Transverse colon (tissue), 4 donors: ENCODE results near the gene NCOA3. TPM values are rescaled to one million over a fixed set of nuclear protein-coding genes. Genes with fewer than 3 reads are reported as not detected.
"Not testable (repeated sequence)": the region's sequence is repeated elsewhere in the genome, so short reads cannot be mapped to it uniquely, and the experiment has no call there.

Experiments
- DNase-seq: peaks from one replicate; pipeline ENCODE4 v3.0.0-alpha.2; 2019
- H3K27ac ChIP-seq, 4 donors: fragments of 200-600 bp; sonication (generic); 2 replicates each; pipeline ENCODE4 v1.5.1; 2016 to 2018; ENCODE audit warnings: inconsistent platforms in 4 of 4
- H3K27me3 ChIP-seq: fragments of 200-600 bp; sonication (generic); 2 replicates; pipeline ENCODE4 v1.5.1; 2017; ENCODE audit warnings: inconsistent platforms
- H3K36me3 ChIP-seq, 4 donors: fragments of 200-600 bp; sonication (generic); 2 replicates each; pipeline ENCODE4 v1.5.1; 2017 to 2019; ENCODE audit warnings: inconsistent platforms in 4 of 4
- H3K4me1 ChIP-seq, 4 donors: fragments of 200-600 bp; sonication (generic); 2 replicates each; pipeline ENCODE4 v1.5.1; 2017 to 2020; ENCODE audit warnings: inconsistent platforms in 4 of 4
- H3K4me3 ChIP-seq, 4 donors: fragments of 200-600 bp; sonication (generic); 1 replicate in 1 of 4; 2 replicates in 3 of 4; pipeline versions ENCODE4 v1.5.1 to v1.6.1; 2017 to 2019; ENCODE audit warnings: inconsistent platforms in 4 of 4
- H3K9me3 ChIP-seq, 2 donors: fragments of 200-600 bp; sonication (generic); 2 replicates each; pipeline ENCODE4 v1.5.1; 2017 to 2019; ENCODE audit warnings: inconsistent platforms in 2 of 2
- EP300 ChIP-seq: sonication (generic); formaldehyde crosslinking; IDR thresholded peaks from one replicate; pipeline ENCODE4 v1.6.1; 2017; ENCODE audit warnings: antibody characterized with exemption, low read depth
- POLR2A ChIP-seq: fragments of 450-650 bp; IDR thresholded peaks from one replicate; pipeline ENCODE4 v1.6.1; 2016; ENCODE audit warnings: antibody characterized with exemption, mild to moderate bottlenecking, moderate library complexity
- POLR2AphosphoS5 ChIP-seq, 3 donors: sonication (generic); formaldehyde crosslinking; IDR thresholded peaks; one replicate each; pipeline ENCODE4 v1.6.1; 2016; ENCODE audit warnings: antibody characterized with exemption in 3 of 3
- WGBS, 2 donors: methylation state at CpG; one replicate each; pipeline ENCODE4 v1.1.5; 2018; ENCODE audit warnings: low coverage in 1 of 2; 5-methylcytosine and 5-hydroxymethylcytosine counted together
- in situ Hi-C, 4 donors: fragments of 200-750 bp; cut with MboI; loops; one replicate each; pipeline versions ENCODE4 v1.15.0 to v1.15.1; 2017; ENCODE audit warnings: low sequenced_read_pairs in 3 of 4, low pct_ligation_motif_present in 1 of 4, low pct_unique_long_range_greater_than_20kb in 1 of 4
- intact Hi-C: fragments of 100-400 bp; cut with DNase I; formaldehyde crosslinking; loops from one replicate; pipeline ENCODE4 v1.15.1; 2023; ENCODE audit warnings: low total_unique reads
- total RNA-seq, 4 donors: library from RNA; depleted of rRNA; stranded (reverse); fragments of >200 nt; gene quantifications; one replicate each; pipeline ENCODE4 v1.1.0, GENCODE V29; 2016
- TF ChIP-seq, protein P1 (sequence below), 5 experiments: fragments of 200-600 bp in 3 of 5; fragments of 450-650 bp in 2 of 5; sonication (generic) in 3 of 5; IDR thresholded peaks; 1 replicate in 2 of 5; 2 replicates in 3 of 5; pipeline ENCODE4 v1.5.1; 2016 to 2017; ENCODE audit warnings: antibody characterized with exemption in 5 of 5, inconsistent platforms in 3 of 5, mild to moderate bottlenecking in 2 of 5, moderate library complexity in 1 of 5

NCOA3 gene
- total RNA-seq, 4 donors from 2014 or later: 9.2 to 39.1 (median 22.3) TPM

- 93% methylated on average over 6 to 8 of the region's 8 CpGs for WGBS, 2 donors
- no peaks in the 10 kb centered on the region for H3K27me3 ChIP-seq
- no peaks in the 10 kb centered on the region for H3K36me3 ChIP-seq
- no peak overlapping the region for H3K27ac ChIP-seq
- no peak for TF ChIP-seq POLR2A
- no peak for TF ChIP-seq EP300
- TF ChIP-seq, protein P1, sequence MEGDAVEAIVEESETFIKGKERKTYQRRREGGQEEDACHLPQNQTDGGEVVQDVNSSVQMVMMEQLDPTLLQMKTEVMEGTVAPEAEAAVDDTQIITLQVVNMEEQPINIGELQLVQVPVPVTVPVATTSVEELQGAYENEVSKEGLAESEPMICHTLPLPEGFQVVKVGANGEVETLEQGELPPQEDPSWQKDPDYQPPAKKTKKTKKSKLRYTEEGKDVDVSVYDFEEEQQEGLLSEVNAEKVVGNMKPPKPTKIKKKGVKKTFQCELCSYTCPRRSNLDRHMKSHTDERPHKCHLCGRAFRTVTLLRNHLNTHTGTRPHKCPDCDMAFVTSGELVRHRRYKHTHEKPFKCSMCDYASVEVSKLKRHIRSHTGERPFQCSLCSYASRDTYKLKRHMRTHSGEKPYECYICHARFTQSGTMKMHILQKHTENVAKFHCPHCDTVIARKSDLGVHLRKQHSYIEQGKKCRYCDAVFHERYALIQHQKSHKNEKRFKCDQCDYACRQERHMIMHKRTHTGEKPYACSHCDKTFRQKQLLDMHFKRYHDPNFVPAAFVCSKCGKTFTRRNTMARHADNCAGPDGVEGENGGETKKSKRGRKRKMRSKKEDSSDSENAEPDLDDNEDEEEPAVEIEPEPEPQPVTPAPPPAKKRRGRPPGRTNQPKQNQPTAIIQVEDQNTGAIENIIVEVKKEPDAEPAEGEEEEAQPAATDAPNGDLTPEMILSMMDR (IDR thresholded peaks at IDR 0.05): no peak
- no peak for TF ChIP-seq POLR2AphosphoS5 (IDR thresholded peaks at IDR 0.05)
- intact Hi-C loops (no loop called here), in situ Hi-C loops (no loop called here)
- H3K4me1 ChIP-seq: peaks cover 0 to 14% (median 0%) of the 10 kb centered on the region in 4 donors
- no peak overlapping the region for H3K4me3 ChIP-seq
- DNase-seq: no peak
- no peaks in the 10 kb centered on the region for H3K9me3 ChIP-seq
These were observed 86.5 kb downstream of the NCOA3 start for GRCh38 chr20:47588158-47588557.

DNA sequence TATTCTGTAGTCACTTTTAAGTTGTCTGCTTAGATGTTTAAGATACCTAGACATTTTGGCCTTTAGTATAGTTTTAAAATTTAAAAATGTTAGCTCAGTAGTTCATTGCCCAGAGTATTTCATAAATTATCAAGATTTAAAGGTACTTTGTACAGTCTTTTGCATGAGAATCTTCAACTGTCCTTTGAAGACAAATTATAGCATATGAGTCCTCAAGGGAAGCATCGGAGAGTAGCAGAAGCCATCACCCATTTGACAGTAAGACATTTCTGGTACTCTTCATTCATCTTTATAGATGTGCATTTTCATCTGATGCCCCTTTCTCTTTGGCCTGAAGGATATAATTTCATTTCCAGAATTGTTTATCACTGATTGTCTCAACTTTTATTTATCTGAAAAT, 89.5 kb downstream of the NCOA3 start:
- WGBS, 2 donors: 79 to 88% methylated on average over 1 of the region's 1 CpG
- no peaks in the 10 kb centered on the region for H3K36me3 ChIP-seq
- DNase-seq: no peak
- H3K4me3 ChIP-seq: no peak overlapping the region
- no peaks in the 10 kb centered on the region for H3K9me3 ChIP-seq
- H3K27me3 ChIP-seq: no peaks in the 10 kb centered on the region
- no peak overlapping the region for H3K27ac ChIP-seq
- in situ Hi-C loops (no loop called here), intact Hi-C loops (no loop called here)
- TF ChIP-seq POLR2A (no peak), EP300 (no peak), POLR2AphosphoS5 (IDR thresholded peaks at IDR 0.05) (no peak)
- TF ChIP-seq, protein P1 (IDR thresholded peaks at IDR 0.05): no peak
- peaks cover 0 to 4% (median 0%) of the 10 kb centered on the region in 4 donors for H3K4me1 ChIP-seq

DNA sequence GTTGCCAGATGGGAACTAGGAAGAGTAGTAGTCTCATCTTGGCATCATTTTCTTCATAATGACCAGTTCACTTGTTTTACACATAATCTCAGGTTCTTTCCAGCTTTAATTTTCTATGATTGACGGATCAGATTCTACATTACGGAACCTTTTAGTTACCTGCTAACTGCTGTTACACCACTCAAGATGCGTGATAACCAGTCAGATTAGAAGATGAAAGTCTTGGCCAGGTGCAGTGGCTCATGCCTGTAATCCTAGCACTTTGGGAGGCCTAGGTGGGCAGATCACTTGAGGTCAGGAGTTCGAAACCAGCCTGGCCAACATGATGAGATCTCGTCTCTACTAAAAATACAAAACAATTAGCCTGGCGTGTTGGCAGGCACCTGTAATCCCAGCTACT, 92.5 kb downstream of the NCOA3 start:
- TF ChIP-seq POLR2A (no peak), POLR2AphosphoS5 (IDR thresholded peaks at IDR 0.05) (no peak), EP300 (no peak)
- TF ChIP-seq, protein P1 (IDR thresholded peaks at IDR 0.05): no peak
- no peaks in the 10 kb centered on the region for H3K36me3 ChIP-seq

DNA sequence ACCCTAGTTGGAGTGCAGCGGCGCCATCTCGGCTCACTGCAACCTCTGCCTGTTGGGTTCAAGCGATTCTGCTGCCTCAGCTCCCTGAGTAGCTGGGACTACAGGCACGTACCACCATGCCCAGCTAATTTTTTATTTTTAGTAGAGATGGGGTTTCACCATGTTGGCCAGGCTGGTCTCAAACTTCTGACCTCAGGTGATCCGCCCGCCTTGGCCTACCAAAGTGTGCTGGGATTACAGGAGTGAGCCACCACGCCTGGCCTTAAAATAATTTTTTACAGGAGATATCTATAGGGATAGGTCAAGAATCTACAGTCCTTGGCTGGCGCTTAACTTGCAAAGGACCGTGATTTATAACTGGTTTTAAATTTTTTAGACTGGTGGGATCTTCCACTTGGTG, 93.5 kb downstream of the NCOA3 start:
- H3K9me3 ChIP-seq, DNase-seq, intact Hi-C loops, H3K27ac ChIP-seq, in situ Hi-C loops, H3K4me1 ChIP-seq, H3K4me3 ChIP-seq, H3K36me3 ChIP-seq, H3K27me3 ChIP-seq: not testable (repeated sequence)
- WGBS, 2 donors: 97 to 100% methylated on average over 2 to 10 of the region's 10 CpGs

More for the DNA sequence above, 92.5 kb downstream of the NCOA3 start:
- H3K4me3 ChIP-seq: no peak overlapping the region
- H3K4me1 ChIP-seq: peaks cover 0 to under 1% (median 0%) of the 10 kb centered on the region in 4 donors
- intact Hi-C loops (no loop called here), in situ Hi-C loops (no loop called here)
- no peak overlapping the region for H3K27ac ChIP-seq
- DNase-seq: no peak
- H3K27me3 ChIP-seq: no peaks in the 10 kb centered on the region
- 91 to 98% methylated on average over 4 to 6 of the region's 6 CpGs for WGBS, 2 donors
- no peaks in the 10 kb centered on the region for H3K9me3 ChIP-seq

- no peaks in the 10 kb centered on the region for H3K36me3 ChIP-seq
- DNase-seq: no peak
- no peak overlapping the region for H3K27ac ChIP-seq
- no peaks in the 10 kb centered on the region for H3K27me3 ChIP-seq
- peaks cover 0 to 7% (median 2%) of the 10 kb centered on the region in 4 donors for H3K4me1 ChIP-seq
- H3K9me3 ChIP-seq: no peaks in the 10 kb centered on the region
- WGBS, 2 donors: 83 to 84% methylated on average over 6 of the region's 6 CpGs
- intact Hi-C loops: no loop called here
- H3K4me3 ChIP-seq: no peak overlapping the region
- in situ Hi-C loops: no loop called here
- TF ChIP-seq, protein P1 (IDR thresholded peaks at IDR 0.05): no peak
- TF ChIP-seq EP300 (no peak), POLR2A (no peak), POLR2AphosphoS5 (IDR thresholded peaks at IDR 0.05) (no peak)
These were observed 94.4 kb downstream of the NCOA3 start for GRCh38 chr20:47596003-47596571.
